ENCODE data around the gene RAB31.

RAB31 gene

GRCh38 chr18:9866627-9867026 is 158.5 kb downstream of the RAB31 start:
- DNase-seq (ENCODE audit: low read depth), result no peak

- DNase-seq (ENCODE audit: low read depth), result no peak
Observed at GRCh38 chr18:9867071-9867594, 159.0 kb downstream of the RAB31 start.

- DNase-seq (ENCODE audit: low read depth), result no peak
Observed at GRCh38 chr18:9868857-9869714, 161.0 kb downstream of the RAB31 start.

GRCh38 chr18:9869715-9870430 is 161.8 kb downstream of the RAB31 start:
- DNase-seq (ENCODE audit: low read depth), result no peak

GRCh38 chr18:9870431-9871008 is 162.4 kb downstream of the RAB31 start:
- no peak for DNase-seq (ENCODE audit: low read depth)

GRCh38 chr18:9871244-9871746 is 163.2 kb downstream of the RAB31 start:
- no peak for DNase-seq (ENCODE audit: low read depth)

- DNase-seq (ENCODE audit: low read depth), result no peak
Observed at GRCh38 chr18:9872823-9873222, 164.7 kb downstream of the RAB31 start.

GRCh38 chr18:9874728-9875127 is 166.6 kb downstream of the RAB31 start:
- DNase-seq (ENCODE audit: low read depth), result no peak

- no peak for DNase-seq (ENCODE audit: low read depth)
Observed at GRCh38 chr18:9876212-9876866, 168.2 kb downstream of the RAB31 start.

- no peak for DNase-seq (ENCODE audit: low read depth)
Observed at GRCh38 chr18:9876867-9877654, 169.0 kb downstream of the RAB31 start.

GRCh38 chr18:9877655-9878014 is 169.5 kb downstream of the RAB31 start:
- no peak for DNase-seq (ENCODE audit: low read depth)

- DNase-seq (ENCODE audit: low read depth), result no peak
Observed at GRCh38 chr18:9878095-9878494, 170.0 kb downstream of the RAB31 start.

GRCh38 chr18:9878783-9879242 is 170.7 kb downstream of the RAB31 start:
- no peak for DNase-seq (ENCODE audit: low read depth)

- DNase-seq (ENCODE audit: low read depth), result no peak
Observed at GRCh38 chr18:9884090-9884489, 176.0 kb downstream of the RAB31 start.

- DNase-seq (ENCODE audit: low read depth), result no peak
Observed at GRCh38 chr18:9884532-9885140, 176.5 kb downstream of the RAB31 start.

GRCh38 chr18:9885170-9886004 is 177.3 kb downstream of the RAB31 start, which contains the start of gene TXNDC2:
TSS of gene TXNDC2 (plus strand) at chr18:9885973. CDS start at chr18:9886681, 708 bp downstream.
- DNase-seq (ENCODE audit: low read depth), result no peak

- no peak for DNase-seq (ENCODE audit: low read depth)
Observed at GRCh38 chr18:9886005-9886348, 177.9 kb downstream of the RAB31 start.

GRCh38 chr18:9887992-9888391 is 179.9 kb downstream of the RAB31 start:
- no peak for DNase-seq (ENCODE audit: low read depth)

- no peak for DNase-seq (ENCODE audit: low read depth)
Observed at GRCh38 chr18:9890196-9890595, 182.1 kb downstream of the RAB31 start.

GRCh38 chr18:9890957-9891356 is 182.9 kb downstream of the RAB31 start:
- no peak for DNase-seq (ENCODE audit: low read depth)

Data from stimulated activated CD8-positive, alpha-beta memory T cell treated with anti-CD3 and anti-CD28 coated beads, Interleukin-7, amount 100 ng/mL, for 24 hours (primary cell).